ENCODE measurements around the gene SLFN14.
"Not testable (repeated sequence)": the region's sequence is repeated elsewhere in the genome, so short reads cannot be mapped to it uniquely, and the experiment has no call there.

The SLFN14 gene

DNA sequence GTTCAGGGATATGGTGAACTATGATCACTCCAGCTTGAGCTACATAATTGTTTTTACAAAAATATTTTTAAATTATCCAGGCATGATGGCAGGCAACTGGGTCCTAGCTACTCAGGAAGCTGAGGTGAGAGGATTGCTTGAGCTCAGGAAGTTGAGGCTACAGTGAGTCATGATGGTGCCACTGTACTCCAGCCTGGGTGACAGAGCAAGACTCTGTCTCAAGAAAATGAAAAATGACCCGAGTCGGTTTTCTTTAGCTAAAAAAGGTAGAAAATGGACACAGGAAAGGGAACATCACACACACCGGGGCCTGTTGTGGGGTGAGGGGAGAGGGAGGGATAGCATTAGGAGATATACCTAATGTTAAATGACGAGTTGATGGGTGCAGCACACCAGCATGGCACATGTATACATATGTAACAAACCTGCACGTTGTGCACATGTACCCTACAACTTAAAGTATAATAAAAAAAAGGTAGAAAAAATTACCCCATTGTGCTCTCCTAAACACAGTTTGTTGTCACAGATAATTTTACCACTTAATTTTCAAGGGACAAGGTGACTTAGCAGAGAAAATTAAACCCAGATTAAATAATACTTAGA is 38.9 kb downstream of the SLFN14 start:
- DNase-seq (ENCODE audit: low read depth), result not testable (repeated sequence)

DNA sequence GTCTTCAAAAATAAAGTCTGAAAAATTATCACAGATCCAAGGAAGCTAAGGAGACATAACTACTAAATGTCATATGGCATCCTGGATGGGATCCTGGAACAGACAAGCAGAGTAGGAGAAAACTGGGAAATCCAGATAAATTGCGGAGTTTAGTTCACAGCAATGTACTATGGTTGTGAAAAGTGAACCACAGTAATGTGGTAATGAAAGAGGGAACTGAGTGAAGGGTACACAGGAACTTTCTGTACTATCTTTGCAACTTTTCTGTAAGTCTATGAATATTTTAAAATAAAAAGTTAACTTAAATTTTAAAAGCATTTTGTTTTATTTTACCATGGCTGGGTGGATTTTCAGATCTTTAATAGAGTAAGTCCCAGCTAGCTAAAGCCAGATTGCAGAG is 39.5 kb downstream of the SLFN14 start:
- no peak for DNase-seq (ENCODE audit: low read depth)

DNA sequence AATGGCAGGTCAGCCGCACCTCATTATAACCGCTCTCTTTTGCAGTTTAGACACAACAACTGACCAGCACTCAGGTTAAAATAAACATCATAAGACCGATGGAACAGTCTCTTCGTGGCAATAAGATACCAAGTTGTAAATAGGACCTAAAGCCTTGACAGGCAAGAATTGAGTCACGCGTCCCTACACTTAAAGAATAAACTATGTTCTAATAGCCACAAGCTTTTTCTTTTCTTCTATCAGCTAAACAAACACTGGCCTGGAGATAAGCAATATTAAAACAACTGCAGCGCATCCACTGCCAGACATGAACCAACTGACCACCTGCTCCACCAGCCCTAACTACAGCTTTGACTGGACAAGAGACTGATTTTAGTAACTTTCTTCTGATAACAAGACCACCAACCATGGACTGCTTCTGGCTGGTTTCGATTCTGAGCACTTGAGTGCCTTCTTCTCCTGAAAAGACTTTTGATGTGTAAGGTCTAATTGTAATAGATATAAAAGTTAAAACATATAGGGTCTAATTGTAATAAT is 40.6 kb downstream of the SLFN14 start:
- no peak for DNase-seq (ENCODE audit: low read depth)

DNA sequence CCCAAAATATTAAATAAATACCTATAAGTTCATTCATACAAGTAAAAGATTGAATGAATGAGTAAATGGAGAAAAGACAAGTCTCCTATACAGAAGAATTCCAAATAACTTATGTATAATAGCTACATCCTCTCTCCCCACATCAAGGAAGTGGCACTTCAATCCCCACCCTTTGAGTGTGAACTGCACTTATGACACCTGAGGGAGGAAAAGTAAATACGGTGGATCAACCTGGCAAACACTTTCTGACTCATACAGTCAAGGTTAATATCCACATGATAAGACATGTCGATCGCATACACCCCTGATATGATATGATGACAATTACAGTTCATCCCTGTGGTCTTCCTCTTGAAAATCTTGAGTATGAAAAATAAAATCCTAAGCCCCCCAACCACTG is 41.2 kb downstream of the SLFN14 start:
- no peak for DNase-seq (ENCODE audit: low read depth)

DNA sequence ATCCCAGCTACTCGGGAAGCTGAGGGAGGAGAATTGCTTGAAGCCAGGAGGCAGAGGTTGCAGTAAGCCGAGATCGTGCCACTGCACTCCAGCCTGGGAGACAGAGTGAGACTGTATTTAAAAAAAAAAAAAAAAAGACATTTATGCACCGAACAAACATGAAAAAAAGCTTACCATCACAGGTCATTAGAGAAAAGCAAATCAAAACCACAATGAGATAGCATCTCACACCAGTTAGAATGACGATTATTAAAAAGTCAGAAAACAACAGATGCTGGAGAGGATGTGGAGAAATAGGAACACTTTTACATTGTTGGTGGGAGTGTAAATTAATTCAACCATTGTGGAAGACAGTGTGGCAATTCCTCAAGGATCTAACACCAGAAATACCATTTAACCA is 42.2 kb downstream of the SLFN14 start:
- DNase-seq (ENCODE audit: low read depth), result not testable (repeated sequence)

DNA sequence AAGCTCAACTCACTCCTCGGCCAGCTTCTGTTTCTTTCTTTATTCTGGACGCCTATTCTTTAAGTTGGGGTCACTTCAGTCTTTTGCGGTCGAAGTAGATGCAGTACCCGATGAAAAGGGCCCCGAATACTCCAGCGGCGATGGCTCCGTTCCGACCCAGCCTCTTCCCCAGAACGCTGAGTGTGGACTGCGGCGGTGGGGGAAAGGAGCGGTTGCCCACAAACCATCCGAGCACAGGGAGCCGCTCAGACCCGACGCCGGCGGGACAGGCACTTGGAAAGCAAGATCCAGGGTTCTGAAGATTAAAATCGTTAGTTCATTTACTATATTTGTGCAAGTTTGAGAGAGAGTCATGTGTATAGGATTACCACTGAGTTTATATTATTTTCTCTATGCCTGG is 45.6 kb downstream of the SLFN14 start:
- no peak for DNase-seq (ENCODE audit: low read depth)

DNA sequence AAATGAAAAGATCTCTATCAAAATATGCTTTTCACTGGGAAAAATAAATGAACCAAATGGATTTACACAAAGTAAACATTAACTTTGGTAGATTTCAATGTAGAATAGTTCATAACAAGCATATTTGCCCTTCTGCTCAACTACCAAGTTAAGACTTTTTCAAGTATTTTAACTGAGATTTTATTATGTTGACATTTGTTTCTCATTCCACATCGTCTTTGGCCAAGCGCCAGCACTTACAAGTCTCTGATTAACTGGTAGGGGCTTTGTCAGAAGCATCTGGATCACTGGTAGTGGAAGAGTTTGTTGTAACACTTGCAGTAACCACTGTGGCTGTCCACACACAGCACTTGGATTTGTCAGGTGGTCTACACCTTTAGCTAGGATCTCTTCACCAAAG is 46.1 kb downstream of the SLFN14 start:
- DNase-seq (ENCODE audit: low read depth), result no peak
